ENCODE results near the gene TRIM63. TPM values are rescaled to one million over a fixed set of nuclear protein-coding genes. Genes with fewer than 3 reads are reported as not detected.

Gene TRIM63
- total RNA-seq, 4 donors from 2014 or later: 0.39 to 1.5 TPM; not detected in 2

- intact Hi-C loops (cut with DNase I): no loop called here
- H3K36me3 ChIP-seq: no peaks in the 10 kb centered on the region
- WGBS, 2 donors: 71 to 100% methylated on average over 2 to 9 of the region's 13 CpGs
- no peak overlapping the region for H3K4me3 ChIP-seq (replicated peaks in 1 of 3)
- no peaks in the 10 kb centered on the region for H3K27me3 ChIP-seq
- no peaks in the 10 kb centered on the region for H3K9me3 ChIP-seq
- TF ChIP-seq POLR2A (IDR thresholded peaks at IDR 0.05) (no peak), CTCF (IDR thresholded peaks at IDR 0.05) (no peak)
- DNase-seq: no peak
- no peak overlapping the region for H3K27ac ChIP-seq
- no peaks in the 10 kb centered on the region for H3K4me1 ChIP-seq
Observed at GRCh38 chr1:26023009-26023408, 44.4 kb downstream of the TRIM63 start.

GRCh38 chr1:26022404-26022779 lies 45.0 kb downstream of the TRIM63 start:
- H3K36me3 ChIP-seq: no peaks in the 10 kb centered on the region
- H3K27me3 ChIP-seq: no peaks in the 10 kb centered on the region
- H3K4me1 ChIP-seq: no peaks in the 10 kb centered on the region
- no peaks in the 10 kb centered on the region for H3K9me3 ChIP-seq
- 58 to 63% methylated on average over 5 to 8 of the region's 8 CpGs for WGBS, 2 donors
- DNase-seq: no peak
- H3K27ac ChIP-seq: no peak overlapping the region
- no peak overlapping the region for H3K4me3 ChIP-seq (replicated peaks in 1 of 3)
- intact Hi-C loops (cut with DNase I): no loop called here
- TF ChIP-seq CTCF (IDR thresholded peaks at IDR 0.05) (no peak), POLR2A (IDR thresholded peaks at IDR 0.05) (no peak)

- Histone ChIP-seq H3K4me3 (replicated peaks in 1 of 3) (no peak within 1 kb of the TSS), H3K27ac (no peak within 1 kb of the TSS), H3K9me3 (no peaks in the 10 kb centered on the region), H3K27me3 (no peaks in the 10 kb centered on the region), H3K4me1 (no peaks in the 10 kb centered on the region), H3K36me3 (no peaks in the 10 kb centered on the region)
- TF ChIP-seq CTCF (IDR thresholded peaks at IDR 0.05): no peak
- TF ChIP-seq POLR2A (IDR thresholded peaks at IDR 0.05): no peak
- intact Hi-C loops (cut with DNase I): no loop called here
- WGBS, 2 donors: 21 to 42% methylated on average over 4 to 8 of the region's 15 CpGs
- DNase-seq: no peak
Observed at GRCh38 chr1:26021647-26022403, 45.6 kb downstream of the TRIM63 start, which contains the start of gene EXTL1. Gene EXTL1, plus strand, starts transcription at chr1:26021775. Its CDS starts 872 bp downstream, at chr1:26022647.

GRCh38 chr1:26020941-26021646 lies 46.3 kb downstream of the TRIM63 start:
- Histone ChIP-seq H3K4me1 (no peaks in the 10 kb centered on the region), H3K27ac (no peak overlapping the region), H3K36me3 (no peaks in the 10 kb centered on the region), H3K27me3 (no peaks in the 10 kb centered on the region), H3K4me3 (replicated peaks in 1 of 3) (no peak overlapping the region), H3K9me3 (no peaks in the 10 kb centered on the region)
- no peak for DNase-seq
- intact Hi-C loops (cut with DNase I): no loop called here
- TF ChIP-seq POLR2A (IDR thresholded peaks at IDR 0.05) (no peak), CTCF (IDR thresholded peaks at IDR 0.05) (no peak)
- 73 to 76% methylated on average over 5 to 6 of the region's 6 CpGs for WGBS, 2 donors

GRCh38 chr1:26020330-26020768 lies 47.1 kb downstream of the TRIM63 start:
- DNase-seq: no peak
- Histone ChIP-seq H3K4me1 (no peaks in the 10 kb centered on the region), H3K27ac (no peak overlapping the region), H3K4me3 (replicated peaks in 1 of 3) (no peak overlapping the region), H3K27me3 (no peaks in the 10 kb centered on the region), H3K36me3 (no peaks in the 10 kb centered on the region), H3K9me3 (no peaks in the 10 kb centered on the region)
- TF ChIP-seq CTCF (IDR thresholded peaks at IDR 0.05) (no peak), POLR2A (IDR thresholded peaks at IDR 0.05) (no peak)
- WGBS, 2 donors: 67 to 73% methylated on average over 6 of the region's 6 CpGs
- intact Hi-C loops (cut with DNase I): no loop called here
